ENCODE data around the gene NBL1.
"Not testable (repeated sequence)": the region's sequence is repeated elsewhere in the genome, so short reads cannot be mapped to it uniquely, and the experiment has no call there.

NBL1 gene

DNA sequence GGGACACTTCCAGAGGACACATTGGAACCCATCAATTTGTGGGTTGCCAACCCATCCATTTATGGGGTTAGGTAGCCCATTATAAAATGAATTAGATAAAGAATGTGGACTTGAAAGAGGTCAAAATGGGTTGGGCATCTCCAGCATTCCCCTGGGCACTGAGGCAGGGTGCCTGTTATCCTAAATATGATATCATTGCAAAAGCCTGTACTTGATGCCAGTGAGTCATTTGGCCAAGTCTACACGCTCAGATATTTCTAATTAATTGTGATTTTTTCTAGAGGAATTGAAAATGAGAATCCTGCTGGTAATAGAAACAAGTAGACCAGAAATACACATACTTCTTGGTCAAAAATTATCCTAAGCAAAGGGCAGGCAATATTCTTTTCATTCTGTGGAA lies 21.9 kb upstream of the NBL1 start:
- DNase-seq (ENCODE audit: low spot score) = no peak

GRCh38 chr1:19623523-19623922 lies 20.6 kb upstream of the NBL1 start:
- no peak for DNase-seq (ENCODE audit: low spot score)

- DNase-seq (ENCODE audit: low spot score) = no peak
Observed at GRCh38 chr1:19625291-19625937, 18.7 kb upstream of the NBL1 start.

DNA sequence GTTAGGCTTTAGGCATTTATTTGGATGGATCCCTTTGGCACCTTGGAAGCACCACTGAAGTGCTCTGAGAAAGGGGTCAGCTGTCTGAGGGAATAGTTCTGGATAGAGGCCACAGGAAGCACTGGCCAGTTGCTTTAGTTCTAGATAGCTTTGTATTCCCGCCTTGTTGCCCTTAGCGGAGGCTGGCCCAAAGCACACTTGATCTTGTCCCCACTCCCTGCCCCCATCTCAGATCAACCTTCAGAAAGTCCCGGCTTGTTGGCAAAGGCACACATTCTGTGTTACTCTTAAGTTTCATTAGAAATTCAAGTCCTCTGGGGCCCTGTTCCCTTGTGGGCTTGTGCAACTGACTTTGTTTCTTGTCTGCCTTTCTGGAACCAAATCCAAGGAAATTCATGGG lies 15.2 kb upstream of the NBL1 start:
- peak; percentile 46 for DNase-seq (ENCODE audit: low spot score)

GRCh38 chr1:19629357-19629756 lies 14.8 kb upstream of the NBL1 start:
- DNase-seq (ENCODE audit: low spot score) = no peak

- not testable (repeated sequence) for DNase-seq (ENCODE audit: low spot score)
Observed at GRCh38 chr1:19630192-19630591, 13.9 kb upstream of the NBL1 start.

DNA sequence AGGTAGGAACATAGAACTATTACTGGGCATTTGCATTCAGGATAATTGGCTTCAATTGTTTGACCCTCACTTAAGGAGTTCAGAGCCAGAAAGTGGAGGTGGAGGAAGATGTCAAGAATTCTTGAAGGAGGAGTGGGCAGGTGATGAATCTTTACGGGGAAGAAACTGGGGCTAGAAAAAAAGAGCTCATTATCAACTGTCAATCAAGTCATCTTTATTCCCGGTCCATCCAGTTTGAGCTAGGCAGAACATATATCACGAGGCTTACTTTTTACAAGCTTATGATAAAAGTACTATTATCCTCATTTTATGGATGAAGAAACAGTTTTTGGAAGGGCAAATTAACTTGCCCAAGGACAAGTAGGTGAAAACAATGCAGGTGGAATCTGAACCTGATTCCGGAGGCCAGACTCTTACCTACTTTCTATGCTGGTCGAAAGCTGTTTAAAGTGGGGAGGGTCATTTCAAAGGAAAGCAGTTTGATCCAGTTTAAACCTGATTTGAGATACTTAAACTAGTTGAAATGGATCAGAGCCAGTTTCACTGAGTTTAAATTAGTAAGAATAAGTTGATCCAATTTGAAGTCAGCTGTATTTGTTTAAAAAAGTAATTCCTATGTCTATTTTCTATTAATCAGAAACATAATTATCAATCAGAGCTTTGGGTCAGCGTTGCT lies 13.3 kb upstream of the NBL1 start:
- DNase-seq (ENCODE audit: low spot score) = no peak

DNA sequence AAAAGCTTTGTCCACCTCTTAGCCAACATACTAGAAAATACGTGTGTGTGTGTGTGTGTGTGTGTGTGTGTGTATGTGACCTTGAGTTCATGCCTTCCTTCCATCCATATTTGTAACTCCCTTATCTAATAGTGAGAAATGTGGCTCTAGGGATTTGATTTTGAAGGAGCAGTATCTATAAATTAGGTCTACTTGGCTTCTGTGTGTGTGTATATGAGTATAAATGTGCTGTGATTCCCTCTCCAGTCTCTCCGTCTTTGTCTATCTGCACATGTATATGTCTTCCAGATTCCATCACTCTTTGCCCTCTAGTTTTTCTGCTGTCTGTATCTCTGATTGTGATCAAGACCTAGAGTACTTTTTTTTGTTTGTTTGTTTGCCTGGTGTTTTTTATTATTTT lies 11.9 kb upstream of the NBL1 start:
- DNase-seq (ENCODE audit: low spot score) = no peak

GRCh38 chr1:19633106-19633505 lies 11.0 kb upstream of the NBL1 start:
- no peak for DNase-seq (ENCODE audit: low spot score)

DNA sequence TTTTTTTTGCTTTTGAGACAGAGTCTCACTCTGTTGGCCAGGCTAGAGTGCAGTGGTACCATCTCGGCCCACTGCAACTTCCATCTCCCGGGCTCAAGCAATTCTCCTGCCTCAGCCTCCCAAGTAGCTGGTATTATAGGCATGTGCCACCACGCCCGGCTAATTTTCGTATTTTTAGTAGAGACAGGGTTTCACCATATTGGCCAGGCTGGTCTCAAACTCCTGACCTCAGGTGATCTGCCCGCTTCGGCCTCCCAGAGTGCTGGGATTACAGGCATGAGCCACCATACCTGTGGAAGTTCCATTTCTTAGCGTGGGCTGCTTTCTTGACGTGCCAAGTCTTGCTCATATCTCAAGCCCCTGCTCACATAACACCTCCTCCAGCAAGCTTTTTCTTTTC lies 9.0 kb upstream of the NBL1 start:
- DNase-seq (ENCODE audit: low spot score) = not testable (repeated sequence)

- no peak for DNase-seq (ENCODE audit: low spot score)
Observed at GRCh38 chr1:19635646-19636045, 8.5 kb upstream of the NBL1 start.

- DNase-seq (ENCODE audit: low spot score) = no peak
Observed at GRCh38 chr1:19636065-19636464, 8.0 kb upstream of the NBL1 start.

- DNase-seq (ENCODE audit: low spot score) = not testable (repeated sequence)
Observed at GRCh38 chr1:19636749-19637148, 7.4 kb upstream of the NBL1 start.

GRCh38 chr1:19637606-19638005 lies 6.5 kb upstream of the NBL1 start:
- no peak for DNase-seq (ENCODE audit: low spot score)

- not testable (repeated sequence) for DNase-seq (ENCODE audit: low spot score)
Observed at GRCh38 chr1:19639228-19639627, 4.9 kb upstream of the NBL1 start.

GRCh38 chr1:19639999-19640362 lies 4.1 kb upstream of the NBL1 start:
- no peak for DNase-seq (ENCODE audit: low spot score)

GRCh38 chr1:19640363-19641316 lies 3.5 kb upstream of the NBL1 start:
- no peak for DNase-seq (ENCODE audit: low spot score)

DNA sequence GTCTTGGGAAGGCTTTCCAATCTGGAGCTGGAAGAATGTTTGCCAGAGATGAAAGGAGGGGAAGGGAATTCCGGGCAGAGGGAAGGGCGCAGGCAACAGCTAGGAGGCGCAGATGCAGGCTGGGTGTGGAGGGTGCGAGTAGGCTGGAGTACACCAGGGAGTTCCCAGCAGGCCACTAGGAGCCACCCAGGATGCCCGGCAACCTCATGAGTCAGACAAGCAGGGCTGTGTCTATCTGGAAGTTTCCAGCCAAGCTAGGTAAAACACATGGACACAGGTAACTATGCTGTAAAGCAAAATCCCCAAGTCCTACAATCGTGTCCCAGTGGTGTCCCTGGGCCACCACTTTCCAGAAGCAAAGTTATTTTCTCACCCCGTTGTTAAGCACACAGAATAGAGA lies 990 bp upstream of the NBL1 start:
- DNase-seq (ENCODE audit: low spot score) = no peak

- DNase-seq (ENCODE audit: low spot score) = no peak
Observed at GRCh38 chr1:19644395-19644680, 227 bp downstream of the NBL1 start.

DNA sequence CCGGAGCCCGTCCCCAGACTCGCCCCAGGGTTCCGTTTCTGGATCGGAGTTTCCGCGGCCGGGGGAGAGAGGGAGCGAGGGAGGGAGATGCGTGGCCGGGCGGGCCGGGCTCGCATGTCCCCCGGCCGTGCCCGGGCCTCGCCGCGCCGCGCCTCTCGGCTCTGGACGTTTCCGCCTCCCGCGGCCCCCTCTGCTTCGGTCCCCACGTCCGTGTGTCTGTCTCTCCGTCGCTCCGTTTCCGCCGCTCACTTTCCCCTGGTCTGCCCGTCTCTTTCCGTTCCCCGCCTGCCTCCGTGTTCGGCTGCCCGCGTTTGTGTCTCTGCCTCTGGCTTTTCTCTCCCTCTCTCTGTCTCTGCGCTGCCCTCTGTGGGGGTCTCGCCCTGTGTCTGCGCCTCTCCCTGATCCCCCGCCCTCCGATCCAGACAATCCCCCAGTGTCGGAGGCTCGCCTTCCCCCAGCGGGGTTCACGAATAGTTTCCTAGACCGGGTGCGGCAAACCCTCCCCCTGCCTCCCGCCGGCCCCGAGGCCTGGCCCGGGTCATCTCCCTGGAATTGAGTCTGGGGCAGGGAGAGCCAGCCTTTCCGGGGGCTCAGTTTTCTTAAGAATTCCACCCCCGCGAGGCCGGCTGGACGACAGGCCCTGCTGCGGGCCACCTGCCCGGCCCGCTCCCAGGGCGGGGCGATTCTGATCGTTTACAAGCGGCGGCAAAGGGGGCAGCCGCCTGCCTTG lies 735 bp downstream of the NBL1 start:
- no peak for DNase-seq (ENCODE audit: low spot score)

- DNase-seq (ENCODE audit: low spot score) = no peak
Observed at GRCh38 chr1:19645411-19646251, 1.5 kb downstream of the NBL1 start.
